Measurements from ENCODE around the gene SEPTIN12. TPM values are rescaled to one million over a fixed set of nuclear protein-coding genes. Genes with fewer than 3 reads are reported as not detected.

SEPTIN12 gene
- total and polyA plus RNA-seq, 2 of the 8 experiments (the other 6 are each of a cell fraction or from before 2014, with no cell fraction given) = 0.24 TPM; not detected in 1

DNA sequence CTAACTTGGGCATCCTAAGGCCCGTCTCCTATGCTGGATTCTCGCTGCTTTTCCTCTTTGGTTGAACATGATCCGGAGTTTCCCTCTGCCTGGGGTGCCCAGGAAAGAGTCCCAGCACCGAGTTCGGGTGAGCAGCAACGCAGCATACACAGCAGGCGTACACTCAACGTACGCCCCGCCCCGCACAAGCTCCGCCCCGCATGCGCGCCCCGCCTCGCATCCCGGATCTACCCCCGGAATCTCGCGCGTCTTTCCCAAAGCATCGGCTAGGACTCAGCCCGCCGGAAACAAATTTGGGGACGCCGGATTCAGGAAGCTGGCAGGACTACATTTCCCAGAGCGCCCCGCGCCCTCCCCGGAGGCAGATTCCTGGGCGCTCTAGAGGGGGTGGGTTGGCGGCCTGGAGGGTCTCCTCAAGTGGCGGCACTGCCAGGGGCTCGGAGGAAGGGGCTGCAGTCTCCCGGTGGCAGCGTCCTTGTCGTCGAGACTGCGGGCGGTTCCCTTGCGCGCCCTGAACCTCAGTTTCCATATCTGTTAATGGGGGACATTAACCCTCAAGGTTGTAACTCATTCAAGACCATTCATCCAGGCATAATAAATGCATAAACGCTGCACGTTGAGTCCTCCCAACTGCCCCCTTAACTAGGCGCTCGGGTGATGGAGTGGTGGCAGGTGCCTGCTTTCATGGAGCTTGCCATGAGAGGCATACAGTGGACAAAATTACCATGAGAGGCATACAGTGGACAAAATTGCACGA is 19.4 kb downstream of the SEPTIN12 start (continued):
- peak; percentile 73; the same call in 1 of the 2 replicates for TF ChIP-seq GABPA (IDR thresholded peaks at IDR 0.05; ENCODE audit: borderline replicate concordance, insufficient read depth, low read length)
- peak; percentile 32; the same call in 1 of the 2 replicates for TF ChIP-seq TEAD4 (IDR thresholded peaks at IDR 0.05; ENCODE audit: low read depth, low read length)
- 0 out of 2 replicates have a peak, but pooled peaks have one; percentile 37 for TF ChIP-seq CREB1 (IDR thresholded peaks at IDR 0.05)
- TF ChIP-seq TAF1 (IDR thresholded peaks at IDR 0.05; ENCODE audit: low read depth, low read length) = peak; percentile 56
- TF ChIP-seq POLR2A (IDR thresholded peaks at IDR 0.05; ENCODE audit: control extremely low read depth in 1 of 2, low read depth in 2 of 2, low read length in 2 of 2) = peak in 1 of 2 experiments; percentile 72; a peak in 2 of 3 replicates
- TF ChIP-seq TAF7 (optimal IDR thresholded peaks at IDR 0.05; ENCODE audit: borderline replicate concordance, low read depth, low read length) = no peak
- peak; percentile 97 for TF ChIP-seq CHD2 (IDR thresholded peaks at IDR 0.05; ENCODE audit: low read length)
- no peak for TF ChIP-seq CHD1 (IDR thresholded peaks at IDR 0.05; ENCODE audit: low read depth, low read length)
- TF ChIP-seq KDM4A (IDR thresholded peaks at IDR 0.05; ENCODE audit: low read depth, low read length, severe bottlenecking) = peak; percentile 55
- no peak for TF ChIP-seq YY1 (IDR thresholded peaks at IDR 0.05; ENCODE audit: low read depth, low read length)
- TF ChIP-seq NRF1 (IDR thresholded peaks at IDR 0.05; ENCODE audit: low read depth, low read length) = peak; percentile 76
- peak in 1 of 2 experiments; percentile 75; a peak in 1 of 4 replicates for TF ChIP-seq SIN3A (conservative IDR thresholded peaks at IDR 0.05 in 1 of 2, IDR thresholded peaks at IDR 0.05 in 1 of 2; ENCODE audit: low read depth in 1 of 2, low read length in 2 of 2)
- TF ChIP-seq HDAC2 (IDR thresholded peaks at IDR 0.05; ENCODE audit: borderline replicate concordance in 1 of 2, low read depth in 2 of 2, low read length in 2 of 2) = peak in 1 of 2 experiments; percentile 70; a peak in 1 of 4 replicates
- TF ChIP-seq RFX5 (IDR thresholded peaks at IDR 0.05; ENCODE audit: borderline replicate concordance, low read depth, low read length) = no peak

Measured in H1 (cell line).